Activated CD8-positive, alpha-beta T cell treated with anti-CD3 and anti-CD28 coated beads for 36 hours (primary cell): ENCODE data around the gene CST9. TPM values are rescaled to one million over a fixed set of nuclear protein-coding genes. Genes with fewer than 3 reads are reported as not detected.

ENCODE experiments used
- ATAC-seq: fragments of 200-7000 bp; cut with Tn5 transposase; one replicate; pipeline ENCODE4 v1.10.0; 2021; ENCODE audit warnings: mild to moderate bottlenecking, moderate library complexity
- CTCF ChIA-PET: fragments of 350-600 bp; sonication (Branson Sonifier 250); formaldehyde crosslinking; loops from one replicate; lab custom pipeline; 2021; ENCODE audit warnings: antibody characterized with exemption; lab: Charles Lee
- POLR2A ChIA-PET: fragments of 350-600 bp; sonication (Branson Sonifier 250); formaldehyde crosslinking; loops from one replicate; lab custom pipeline; 2021; ENCODE audit warnings: antibody characterized with exemption; lab: Charles Lee
- DNase-seq: peaks from one replicate; pipeline ENCODE4 v3.0.0-alpha.2; 2020
- H3K27ac Mint-ChIP-seq: one replicate; pipeline ENCODE4 v1.8.0; 2021; ENCODE audit warnings: mild to moderate bottlenecking, mixed read lengths
- H3K27me3 Mint-ChIP-seq: one replicate; pipeline ENCODE4 v1.8.0; 2021; ENCODE audit warnings: mixed read lengths
- H3K36me3 Mint-ChIP-seq: one replicate; pipeline ENCODE4 v1.8.0; 2021; ENCODE audit warnings: low read depth, mixed read lengths
- H3K4me1 Mint-ChIP-seq: one replicate; pipeline ENCODE4 v1.8.0; 2021; ENCODE audit warnings: low read depth, mixed read lengths
- H3K4me3 Mint-ChIP-seq: one replicate; pipeline ENCODE4 v1.8.0; 2021; ENCODE audit warnings: mild to moderate bottlenecking, moderate library complexity, mixed read lengths
- H3K9me3 Mint-ChIP-seq: one replicate; pipeline ENCODE4 v1.8.0; 2021; ENCODE audit warnings: mixed read lengths
- intact Hi-C: fragments of 100-400 bp; cut with micrococcal nuclease; formaldehyde crosslinking; loops from one replicate; pipeline ENCODE4 v1.10.0; 2022
- total RNA-seq, 2 experiments: library from RNA; stranded (reverse); gene quantifications; one replicate each; pipeline ENCODE4 v1.2.3, GENCODE V29; 2021
- TF ChIP-seq, protein P1 (sequence below): fragments of 200-600 bp; IDR thresholded peaks from one replicate; pipeline ENCODE4 v1.8.0; 2022; ENCODE audit warnings: antibody characterized with exemption, mild to moderate bottlenecking

CST9 gene
- total RNA-seq, 2 experiments from 2014 or later: not detected

DNA sequence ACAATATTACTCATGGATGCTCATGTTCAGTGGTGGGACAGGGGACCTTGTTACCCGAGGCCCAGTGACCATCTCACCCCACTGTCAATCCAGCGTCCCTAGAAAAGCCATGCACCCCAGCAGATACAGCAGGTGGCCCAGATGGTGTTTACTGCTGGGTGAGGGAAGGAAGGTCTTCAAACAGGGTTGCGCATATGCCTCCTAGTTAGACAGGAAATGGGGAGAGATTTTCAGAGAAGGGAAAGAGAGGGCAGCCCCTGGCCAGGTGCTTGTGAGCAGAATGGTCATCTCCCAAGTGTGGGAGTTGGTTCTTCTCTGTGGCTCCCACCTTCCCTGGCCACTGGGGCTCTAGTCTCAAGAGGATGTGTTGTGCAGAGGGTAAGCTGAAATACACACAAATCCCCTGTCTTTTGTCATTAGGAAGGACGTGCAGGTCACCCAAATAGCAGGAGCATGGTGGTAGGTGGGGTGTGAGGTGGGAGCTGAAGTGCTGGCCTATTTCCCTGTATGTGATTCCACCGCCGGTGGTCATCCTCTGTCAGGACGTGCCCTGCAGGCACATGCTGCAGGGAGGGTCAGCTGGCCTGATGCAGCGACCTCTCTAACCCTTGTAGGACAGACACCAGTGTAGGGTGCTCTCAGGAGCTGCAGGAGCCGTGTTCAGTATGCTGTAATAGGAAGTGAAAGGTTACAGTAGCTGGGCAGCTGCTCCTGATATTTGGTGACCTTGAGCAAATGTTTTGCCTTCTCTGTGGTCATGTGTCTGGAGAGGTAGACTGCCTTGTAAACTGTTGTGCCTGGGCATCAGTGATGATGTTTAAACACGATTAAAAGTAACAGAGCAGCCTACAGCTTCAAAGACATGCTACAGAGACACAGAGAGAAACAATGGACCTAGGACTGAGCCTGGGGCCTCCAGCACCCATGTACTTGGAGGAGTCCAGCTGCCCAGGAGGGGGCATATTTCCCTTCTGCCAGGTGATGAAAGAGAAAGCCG is 35.3 kb upstream of the CST9 start:
- no peaks in the 10 kb centered on the region for H3K36me3 Mint-ChIP-seq
- CTCF ChIA-PET: no interaction called here
- TF ChIP-seq, protein P1, sequence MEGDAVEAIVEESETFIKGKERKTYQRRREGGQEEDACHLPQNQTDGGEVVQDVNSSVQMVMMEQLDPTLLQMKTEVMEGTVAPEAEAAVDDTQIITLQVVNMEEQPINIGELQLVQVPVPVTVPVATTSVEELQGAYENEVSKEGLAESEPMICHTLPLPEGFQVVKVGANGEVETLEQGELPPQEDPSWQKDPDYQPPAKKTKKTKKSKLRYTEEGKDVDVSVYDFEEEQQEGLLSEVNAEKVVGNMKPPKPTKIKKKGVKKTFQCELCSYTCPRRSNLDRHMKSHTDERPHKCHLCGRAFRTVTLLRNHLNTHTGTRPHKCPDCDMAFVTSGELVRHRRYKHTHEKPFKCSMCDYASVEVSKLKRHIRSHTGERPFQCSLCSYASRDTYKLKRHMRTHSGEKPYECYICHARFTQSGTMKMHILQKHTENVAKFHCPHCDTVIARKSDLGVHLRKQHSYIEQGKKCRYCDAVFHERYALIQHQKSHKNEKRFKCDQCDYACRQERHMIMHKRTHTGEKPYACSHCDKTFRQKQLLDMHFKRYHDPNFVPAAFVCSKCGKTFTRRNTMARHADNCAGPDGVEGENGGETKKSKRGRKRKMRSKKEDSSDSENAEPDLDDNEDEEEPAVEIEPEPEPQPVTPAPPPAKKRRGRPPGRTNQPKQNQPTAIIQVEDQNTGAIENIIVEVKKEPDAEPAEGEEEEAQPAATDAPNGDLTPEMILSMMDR: no peak

GRCh38 chr20:23640018-23640601 is 34.4 kb upstream of the CST9 start:
- ATAC-seq (no peak), DNase-seq (no peak)
- TF ChIP-seq, protein P1: no peak
- Mint-ChIP-seq H3K27me3 (peaks cover 16% of the 10 kb centered on the region), H3K27ac (no peak overlapping the region), H3K4me1 (peaks cover 7% of the 10 kb centered on the region), H3K9me3 (no peaks in the 10 kb centered on the region), H3K36me3 (no peaks in the 10 kb centered on the region), H3K4me3 (no peak overlapping the region)
- intact Hi-C loops: no loop called here
- ChIA-PET POLR2A (no interaction called here), CTCF (no interaction called here)

More for the DNA sequence above, 35.3 kb upstream of the CST9 start:
- no peak for ATAC-seq
- intact Hi-C loops: no loop called here
- no peak overlapping the region for H3K4me3 Mint-ChIP-seq
- H3K9me3 Mint-ChIP-seq: no peaks in the 10 kb centered on the region
- peaks cover 7% of the 10 kb centered on the region for H3K4me1 Mint-ChIP-seq
- POLR2A ChIA-PET: no interaction called here
- no peak overlapping the region for H3K27ac Mint-ChIP-seq
- peaks cover 16% of the 10 kb centered on the region for H3K27me3 Mint-ChIP-seq
- DNase-seq: no peak

GRCh38 chr20:23639490-23639958 is 33.8 kb upstream of the CST9 start:
- Mint-ChIP-seq H3K9me3 (no peaks in the 10 kb centered on the region), H3K27ac (no peak overlapping the region), H3K4me3 (no peak overlapping the region), H3K27me3 (peaks cover 18% of the 10 kb centered on the region), H3K36me3 (no peaks in the 10 kb centered on the region), H3K4me1 (peaks cover 7% of the 10 kb centered on the region)
- TF ChIP-seq, protein P1: no peak
- DNase-seq (no peak), ATAC-seq (no peak)
- CTCF ChIA-PET: no interaction called here
- POLR2A ChIA-PET: no interaction called here
- intact Hi-C loops: no loop called here

DNA sequence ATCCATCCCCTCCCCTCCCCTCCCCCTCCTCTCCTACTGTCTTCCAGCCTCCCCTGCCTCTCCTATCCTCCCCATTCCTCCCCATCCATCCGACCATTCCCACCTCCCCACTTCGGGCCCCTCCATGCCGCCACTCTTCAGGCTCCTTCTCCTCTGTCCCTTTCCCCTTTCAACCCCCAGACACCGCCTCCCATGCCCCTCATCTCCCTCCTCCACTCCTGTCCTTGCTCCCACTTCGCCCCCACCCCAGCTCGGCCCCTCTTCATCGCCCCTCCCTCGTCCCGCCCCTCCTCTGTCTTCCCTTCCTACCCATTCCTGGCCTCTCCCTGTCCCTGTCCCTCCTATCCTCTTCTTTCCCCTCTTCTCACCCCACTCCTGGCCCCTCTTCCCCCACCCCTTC is 32.6 kb upstream of the CST9 start:
- no peak for ATAC-seq
- Mint-ChIP-seq H3K4me3 (no peak overlapping the region), H3K27me3 (peaks cover 18% of the 10 kb centered on the region), H3K27ac (no peak overlapping the region), H3K4me1 (peaks cover 7% of the 10 kb centered on the region), H3K9me3 (no peaks in the 10 kb centered on the region), H3K36me3 (no peaks in the 10 kb centered on the region)
- ChIA-PET POLR2A (no interaction called here), CTCF (no interaction called here)
- TF ChIP-seq, protein P1: no peak
- intact Hi-C loops: no loop called here
- DNase-seq: no peak
